ENCODE measurements around the gene CATSPER4.

- TF ChIP-seq REST (IDR thresholded peaks at IDR 0.05; ENCODE audit: borderline replicate concordance) = no peak
- TF ChIP-seq CTCF (IDR thresholded peaks at IDR 0.05; ENCODE audit: poor library complexity, severe bottlenecking) = no peak
- no peak for TF ChIP-seq POLR2AphosphoS5 (IDR thresholded peaks at IDR 0.05)
- TF ChIP-seq EP300 (conservative IDR thresholded peaks at IDR 0.05; ENCODE audit: poor library complexity, severe bottlenecking) = no peak
- TF ChIP-seq EZH2 (IDR thresholded peaks at IDR 0.05; ENCODE audit: borderline replicate concordance, insufficient read depth, low read length, poor library complexity, severe bottlenecking) = no peak
Observed at GRCh38 chr1:26162220-26162709, 28.1 kb upstream of the CATSPER4 start.

Measured in neural cell (in vitro differentiated cells).